Measurements from ENCODE around the gene ARFIP2.
"Not testable (repeated sequence)": the region's sequence is repeated elsewhere in the genome, so short reads cannot be mapped to it uniquely, and the experiment has no call there.

The ARFIP2 gene, protein sequence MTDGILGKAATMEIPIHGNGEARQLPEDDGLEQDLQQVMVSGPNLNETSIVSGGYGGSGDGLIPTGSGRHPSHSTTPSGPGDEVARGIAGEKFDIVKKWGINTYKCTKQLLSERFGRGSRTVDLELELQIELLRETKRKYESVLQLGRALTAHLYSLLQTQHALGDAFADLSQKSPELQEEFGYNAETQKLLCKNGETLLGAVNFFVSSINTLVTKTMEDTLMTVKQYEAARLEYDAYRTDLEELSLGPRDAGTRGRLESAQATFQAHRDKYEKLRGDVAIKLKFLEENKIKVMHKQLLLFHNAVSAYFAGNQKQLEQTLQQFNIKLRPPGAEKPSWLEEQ

GRCh38 chr11:6481012-6481923 is at the start of gene ARFIP2, which contains the start of gene TIMM10B:
Gene ARFIP2, minus strand, starts transcription at chr11:6481331. Its CDS starts 910 bp downstream, at chr11:6480421.
Gene TIMM10B, plus strand, starts transcription at chr11:6481501. Its CDS starts 16 bp downstream, at chr11:6481517.
- ATAC-seq (replicated peaks) (peak; percentile 98 to 99), DNase-seq (peak; percentile 97)
- Mint-ChIP-seq H3K27me3 (no peaks in the 10 kb centered on the region), H3K4me3 (peak within 1 kb of the TSS; percentile 97 to 99), H3K27ac (peak within 1 kb of the TSS; percentile 99), H3K4me1 (peaks cover 27 to 39% of the 10 kb centered on the region in 2 donors), H3K9me3 (no peaks in the 10 kb centered on the region), H3K36me3 (peaks cover 29 to 43% of the 10 kb centered on the region in 2 donors)

DNA sequence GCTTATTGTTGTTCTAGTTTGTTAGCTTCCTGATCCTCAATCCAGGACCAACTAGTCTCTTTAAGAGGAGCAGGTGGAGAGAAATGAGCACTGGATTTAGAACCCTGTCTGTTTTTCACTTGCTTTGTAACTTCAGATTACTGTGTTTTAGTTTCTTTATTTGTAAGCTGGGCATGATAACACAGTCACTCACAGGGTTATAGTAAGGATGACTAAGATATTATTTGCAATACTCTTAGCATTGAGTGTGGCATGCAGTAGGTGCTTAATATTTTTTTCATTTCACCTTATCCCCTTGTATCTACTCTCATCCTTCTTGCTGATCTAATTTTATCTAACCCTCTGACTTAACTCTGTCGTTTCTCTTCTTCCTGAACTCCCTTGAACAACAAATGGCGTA is 49.7 kb upstream of the ARFIP2 start:
- no peaks in the 10 kb centered on the region for H3K9me3 Mint-ChIP-seq
- DNase-seq (no peak), ATAC-seq (replicated peaks) (no peak)
- H3K4me3 Mint-ChIP-seq: no peak overlapping the region
- H3K36me3 Mint-ChIP-seq: peaks cover 18 to 23% of the 10 kb centered on the region in 2 donors
- H3K27ac Mint-ChIP-seq: no peak overlapping the region
- H3K4me1 Mint-ChIP-seq: peaks cover 10 to 11% of the 10 kb centered on the region in 2 donors
- H3K27me3 Mint-ChIP-seq: no peaks in the 10 kb centered on the region

DNA sequence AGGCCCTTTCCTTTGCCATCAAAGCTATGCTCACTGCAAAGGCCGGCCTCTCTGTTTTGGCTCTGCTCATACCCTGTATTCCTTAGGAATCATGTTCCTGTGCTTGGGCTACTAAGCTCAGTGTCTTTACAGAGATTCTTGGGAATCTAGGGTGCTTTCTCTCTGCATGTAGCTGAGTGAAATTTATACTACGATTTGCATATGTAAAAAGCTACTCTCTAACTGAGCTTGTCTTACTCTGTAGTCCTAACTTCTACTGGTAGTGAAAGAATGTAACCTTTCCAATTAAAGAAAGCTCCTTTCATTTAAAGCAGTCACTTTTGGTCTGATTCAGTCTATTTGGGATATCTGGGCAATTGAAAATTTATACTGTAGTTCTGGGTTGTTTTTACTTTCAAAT is 48.1 kb upstream of the ARFIP2 start:
- no peaks in the 10 kb centered on the region for H3K27me3 Mint-ChIP-seq
- H3K4me1 Mint-ChIP-seq: peaks cover 10 to 11% of the 10 kb centered on the region in 2 donors
- H3K27ac Mint-ChIP-seq: no peak overlapping the region

DNA sequence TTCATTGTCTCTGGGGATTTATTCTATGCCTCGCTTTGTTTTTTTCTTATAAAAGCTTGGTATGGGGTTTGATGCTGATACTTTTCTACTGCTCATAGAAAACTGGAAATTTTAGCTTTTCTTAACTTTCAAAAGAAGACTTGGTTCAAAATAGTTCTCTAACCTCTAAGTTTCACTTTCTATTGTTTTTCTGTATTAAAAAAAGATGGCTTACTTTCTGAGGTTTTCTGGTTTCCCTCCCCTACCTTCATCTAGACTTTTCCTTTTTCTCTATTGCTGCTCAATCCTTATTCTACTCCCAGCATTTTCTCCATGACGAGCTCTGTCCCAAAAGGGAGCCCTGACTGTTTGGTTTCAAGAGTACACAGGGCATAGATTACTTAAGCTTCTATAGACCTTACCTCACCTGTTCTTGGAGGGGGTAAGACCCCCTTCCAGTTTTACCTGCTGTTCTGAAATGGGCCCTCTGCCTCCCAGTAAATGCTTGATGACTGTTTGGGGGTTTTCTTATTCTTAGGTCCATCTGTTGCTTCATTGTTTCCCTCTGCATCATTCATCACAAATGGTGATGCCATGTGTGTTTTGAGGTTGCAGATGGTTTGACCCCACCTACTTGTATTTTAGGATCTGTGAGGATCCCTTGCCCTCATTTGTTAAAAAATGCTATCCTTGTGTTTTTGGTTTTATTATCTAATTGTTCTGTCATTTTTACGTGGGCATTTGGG is 45.4 kb upstream of the ARFIP2 start:
- no peaks in the 10 kb centered on the region for H3K9me3 Mint-ChIP-seq
- H3K36me3 Mint-ChIP-seq: peaks cover 12 to 23% of the 10 kb centered on the region in 2 donors
- ATAC-seq (replicated peaks) (no peak), DNase-seq (no peak)
- H3K27me3 Mint-ChIP-seq: no peaks in the 10 kb centered on the region
- H3K27ac Mint-ChIP-seq: peak overlapping the region; percentile 84
- H3K4me3 Mint-ChIP-seq: peak overlapping the region; percentile 25 to 37
- peaks cover 10 to 11% of the 10 kb centered on the region in 2 donors for H3K4me1 Mint-ChIP-seq

More for the DNA sequence above, 48.1 kb upstream of the ARFIP2 start:
- DNase-seq: no peak
- no peak overlapping the region for H3K4me3 Mint-ChIP-seq
- H3K36me3 Mint-ChIP-seq: peaks cover 15 to 21% of the 10 kb centered on the region in 2 donors
- H3K9me3 Mint-ChIP-seq: no peaks in the 10 kb centered on the region
- ATAC-seq (replicated peaks): no peak

DNA sequence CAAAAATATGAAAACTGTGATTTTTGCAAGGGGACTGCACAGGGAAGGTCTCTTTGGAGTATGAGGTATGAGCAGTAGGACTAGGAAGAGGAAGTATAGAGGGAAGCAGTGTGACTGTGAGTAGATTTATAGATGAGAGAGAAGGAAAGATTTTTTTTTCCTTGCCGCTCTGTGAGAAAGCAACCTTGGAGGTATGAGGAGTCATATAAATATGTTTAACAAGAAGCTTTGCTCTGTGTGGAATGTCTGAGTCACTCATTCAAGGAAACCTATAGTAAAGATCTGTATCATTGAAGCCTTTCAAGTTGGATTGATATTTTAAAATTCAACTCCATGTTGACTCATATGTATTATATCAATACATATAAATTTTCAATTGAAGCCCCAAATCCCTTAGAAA is 42.1 kb upstream of the ARFIP2 start:
- no peak for DNase-seq

DNA sequence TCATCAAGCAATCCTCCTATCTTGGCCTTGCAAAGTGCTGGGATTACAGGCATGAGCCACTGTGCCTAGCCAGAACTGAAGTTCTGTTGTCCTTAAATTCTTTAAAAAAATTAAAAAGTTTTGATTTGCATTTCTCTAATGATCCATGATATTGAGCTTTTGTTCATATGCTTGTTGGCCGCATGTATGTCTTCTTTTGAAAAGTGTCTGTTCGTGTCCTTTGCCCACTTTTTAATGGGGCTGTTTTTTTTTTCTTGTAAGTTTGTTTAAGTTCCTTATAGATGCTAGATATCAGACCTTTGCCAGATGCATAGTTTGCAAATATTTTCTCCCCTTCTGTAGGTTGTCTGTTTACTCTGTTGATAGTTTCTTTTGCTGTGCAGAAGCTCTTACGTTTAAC is 40.8 kb upstream of the ARFIP2 start:
- not testable (repeated sequence) for H3K27ac Mint-ChIP-seq; DNase-seq; H3K27me3 Mint-ChIP-seq; H3K9me3 Mint-ChIP-seq; H3K4me3 Mint-ChIP-seq; ATAC-seq (replicated peaks)
- peaks cover 10% of the 10 kb centered on the region in 2 donors for H3K4me1 Mint-ChIP-seq
- H3K36me3 Mint-ChIP-seq: peaks cover 21 to 42% of the 10 kb centered on the region in 2 donors

More for the DNA sequence above, 42.1 kb upstream of the ARFIP2 start:
- ATAC-seq (replicated peaks): no peak
- Mint-ChIP-seq H3K9me3 (no peaks in the 10 kb centered on the region), H3K27me3 (no peaks in the 10 kb centered on the region), H3K4me1 (peaks cover 10 to 11% of the 10 kb centered on the region in 2 donors), H3K4me3 (no peak overlapping the region), H3K36me3 (peaks cover 21 to 46% of the 10 kb centered on the region in 2 donors), H3K27ac (no peak overlapping the region)

DNA sequence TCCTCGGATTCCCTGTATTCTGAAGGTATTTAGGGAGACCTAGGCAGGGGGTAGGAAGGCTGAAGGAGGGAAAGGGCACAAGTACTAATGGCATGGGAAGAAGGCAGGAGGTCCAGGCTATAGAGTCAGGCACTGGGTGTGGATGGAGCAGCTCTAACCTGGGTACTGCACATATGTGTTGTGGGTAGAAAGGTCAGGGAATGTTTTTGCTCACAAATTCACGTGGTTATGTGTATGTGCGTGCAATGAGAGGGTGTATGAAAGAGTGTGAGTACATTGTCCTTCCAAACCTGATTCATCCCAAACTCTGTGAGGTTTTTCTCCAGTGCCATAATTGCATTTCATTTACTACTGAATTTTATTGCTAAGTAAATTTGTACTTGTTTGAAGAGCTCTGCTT is 39.1 kb upstream of the ARFIP2 start:
- ATAC-seq (replicated peaks): no peak
- DNase-seq: no peak
- Mint-ChIP-seq H3K9me3 (no peaks in the 10 kb centered on the region), H3K27ac (no peak overlapping the region), H3K36me3 (peaks cover 22 to 49% of the 10 kb centered on the region in 2 donors), H3K27me3 (no peaks in the 10 kb centered on the region), H3K4me3 (no peak overlapping the region), H3K4me1 (no peaks in the 10 kb centered on the region)

GRCh38 chr11:6516865-6517264 is 35.7 kb upstream of the ARFIP2 start:
- Mint-ChIP-seq H3K27ac (no peak overlapping the region), H3K36me3 (peaks cover 32 to 67% of the 10 kb centered on the region in 2 donors), H3K9me3 (no peaks in the 10 kb centered on the region), H3K27me3 (no peaks in the 10 kb centered on the region), H3K4me1 (no peaks in the 10 kb centered on the region), H3K4me3 (no peak overlapping the region)
- no peak for ATAC-seq (replicated peaks)
- no peak for DNase-seq

DNA sequence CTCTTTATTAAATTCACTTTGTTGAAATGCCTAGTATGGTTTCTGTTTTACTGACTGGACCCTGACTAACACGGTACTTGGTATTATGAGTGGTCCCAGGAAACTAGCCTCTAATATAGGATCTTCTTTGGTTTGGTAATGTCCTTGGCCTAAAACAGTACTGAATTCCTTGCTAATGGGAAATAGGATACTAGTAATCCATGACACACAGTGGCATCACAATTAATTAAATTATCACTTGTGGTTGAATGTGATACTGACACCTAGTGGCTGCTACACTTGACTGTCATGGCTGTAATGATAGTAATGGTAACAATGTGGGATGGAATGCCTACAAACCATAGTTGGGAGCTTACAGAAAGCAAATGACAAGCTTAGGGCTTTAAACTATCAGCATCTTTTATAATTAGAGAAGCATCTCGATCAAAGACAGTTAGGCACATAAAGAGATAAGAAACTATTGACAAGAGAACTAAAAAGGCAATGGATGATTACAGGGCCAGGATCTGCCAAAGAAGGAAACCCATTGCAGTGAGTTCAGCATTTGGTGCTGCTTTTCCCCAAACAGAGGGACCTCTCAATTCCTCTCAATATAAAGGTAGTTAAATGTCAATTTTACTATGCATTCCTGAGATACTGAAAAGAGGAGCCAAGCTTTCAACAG is 24.6 kb upstream of the ARFIP2 start:
- Mint-ChIP-seq H3K9me3 (no peaks in the 10 kb centered on the region), H3K4me3 (no peak overlapping the region), H3K36me3 (peaks cover 24 to 32% of the 10 kb centered on the region in 2 donors), H3K27me3 (no peaks in the 10 kb centered on the region), H3K4me1 (peaks cover 0 to 6% of the 10 kb centered on the region in 2 donors), H3K27ac (no peak overlapping the region)
- DNase-seq (no peak), ATAC-seq (replicated peaks) (peak; percentile 50 to 56)

DNA sequence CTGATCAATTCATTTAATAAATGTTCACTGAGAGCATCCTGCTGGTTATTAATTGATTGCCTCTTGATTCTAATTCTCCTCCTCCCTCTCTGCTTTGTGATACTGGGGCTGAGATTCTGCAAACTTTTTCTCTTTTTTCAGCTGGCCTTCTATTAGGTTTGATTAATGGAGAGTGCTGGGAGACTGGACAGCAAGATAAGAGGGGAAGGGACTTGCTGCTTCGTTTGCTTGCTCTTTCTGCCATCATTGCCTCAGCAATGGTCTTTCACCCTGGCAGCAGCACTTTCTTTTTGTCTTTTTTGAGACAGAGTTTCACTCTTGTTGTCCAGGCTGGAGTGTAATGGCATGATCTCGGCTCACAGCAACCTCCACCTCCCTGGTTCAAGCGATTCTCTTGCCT is 23.0 kb upstream of the ARFIP2 start:
- ATAC-seq (replicated peaks) (no peak), DNase-seq (no peak)
- no peaks in the 10 kb centered on the region for H3K27me3 Mint-ChIP-seq
- no peak overlapping the region for H3K4me3 Mint-ChIP-seq
- H3K9me3 Mint-ChIP-seq: no peaks in the 10 kb centered on the region
- peaks cover 23 to 31% of the 10 kb centered on the region in 2 donors for H3K36me3 Mint-ChIP-seq
- H3K4me1 Mint-ChIP-seq: peaks cover 0 to 6% of the 10 kb centered on the region in 2 donors
- H3K27ac Mint-ChIP-seq: no peak overlapping the region

DNA sequence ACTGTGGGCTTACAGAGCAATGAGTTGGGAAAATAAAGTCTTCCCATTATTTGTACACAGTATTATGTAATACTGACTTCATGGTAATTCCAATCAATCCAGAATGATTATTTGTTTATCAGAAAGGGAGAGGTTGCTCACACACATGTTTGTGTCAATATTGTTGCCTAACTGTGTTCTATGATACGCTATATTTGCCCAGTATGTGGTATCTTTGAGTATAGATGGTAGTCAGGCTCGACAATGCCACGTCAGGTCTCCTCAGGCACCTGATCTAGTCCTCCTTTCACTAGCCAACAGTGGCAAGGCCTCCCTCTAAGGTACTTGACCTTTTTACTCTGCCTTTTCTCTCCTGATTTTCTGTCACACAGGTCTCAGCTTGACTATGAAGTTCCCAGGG is 21.3 kb upstream of the ARFIP2 start:
- DNase-seq: no peak
- peaks cover 26 to 43% of the 10 kb centered on the region in 2 donors for H3K36me3 Mint-ChIP-seq
- no peak overlapping the region for H3K4me3 Mint-ChIP-seq
- ATAC-seq (replicated peaks): no peak
- H3K27me3 Mint-ChIP-seq: no peaks in the 10 kb centered on the region
- peaks cover 2 to 6% of the 10 kb centered on the region in 2 donors for H3K4me1 Mint-ChIP-seq
- H3K27ac Mint-ChIP-seq: no peak overlapping the region
- H3K9me3 Mint-ChIP-seq: no peaks in the 10 kb centered on the region

- Mint-ChIP-seq H3K27ac (no peak overlapping the region), H3K4me1 (peaks cover 5 to 10% of the 10 kb centered on the region in 2 donors), H3K4me3 (no peak overlapping the region), H3K36me3 (peaks cover 29 to 56% of the 10 kb centered on the region in 2 donors), H3K27me3 (no peaks in the 10 kb centered on the region), H3K9me3 (no peaks in the 10 kb centered on the region)
- DNase-seq (no peak), ATAC-seq (replicated peaks) (no peak)
These were observed 17.4 kb upstream of the ARFIP2 start for GRCh38 chr11:6498544-6498943.

- Mint-ChIP-seq H3K9me3 (no peaks in the 10 kb centered on the region), H3K27ac (no peak overlapping the region), H3K36me3 (peaks cover 26 to 57% of the 10 kb centered on the region in 2 donors), H3K4me3 (no peak overlapping the region), H3K4me1 (peaks cover 5 to 10% of the 10 kb centered on the region in 2 donors), H3K27me3 (no peaks in the 10 kb centered on the region)
- DNase-seq: no peak
- ATAC-seq (replicated peaks): no peak
These were observed 17.0 kb upstream of the ARFIP2 start for GRCh38 chr11:6498121-6498520.

Data from stimulated activated naive B cell treated with anti-CD40 and anti-IgM and Interleukin-4, amounts not matched to agents 10 μg/mL and 1 μg/mL and 100 μg/mL, for 72 hours (primary cell).